HG03565 (cell line): ENCODE data around the gene LFNG.

ENCODE experiments used
- ATAC-seq: cut with Tn5 transposase; IDR thresholded peaks from one replicate; pipeline ENCODE4 v1.9.1; 2021; ENCODE audit warnings: mild to moderate bottlenecking, moderate library complexity; ENCODE audit not compliant: unreplicated experiment

Gene LFNG

DNA sequence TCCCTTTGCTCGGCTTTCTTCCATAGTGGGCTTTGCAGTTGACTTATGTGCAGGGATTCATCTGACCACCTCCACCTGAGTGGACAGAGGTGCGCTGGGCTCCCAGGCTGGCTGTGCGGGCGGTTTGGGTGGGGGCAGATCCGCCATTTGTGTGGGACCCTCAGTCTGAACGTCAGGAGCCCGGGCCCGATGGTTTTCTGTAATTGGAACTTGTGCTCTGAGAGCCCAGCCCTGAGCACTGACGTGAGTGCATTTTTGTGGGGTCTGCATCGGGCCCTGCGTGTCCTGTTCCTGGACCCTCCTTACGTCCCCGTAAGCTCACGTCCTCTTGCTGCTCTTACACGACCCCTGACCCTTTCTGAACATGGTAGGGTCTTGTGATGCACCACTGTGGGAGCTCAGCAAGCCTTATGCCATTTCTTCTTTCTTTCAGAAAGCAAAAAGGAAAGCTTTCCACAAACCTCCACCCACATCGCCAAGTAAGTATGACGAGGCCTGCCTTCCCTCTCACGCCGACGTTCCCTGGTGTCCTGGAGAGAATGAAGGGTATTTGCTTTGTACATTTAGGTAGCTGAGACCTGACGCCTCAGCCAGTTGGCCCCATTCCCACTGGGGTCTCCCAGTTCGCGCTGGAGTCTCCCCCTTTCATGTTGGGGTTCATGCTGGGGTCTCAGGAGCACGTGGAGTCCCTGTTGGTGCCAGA lies 49.1 kb downstream of the LFNG start:
- no peak for ATAC-seq

- ATAC-seq = no peak
These were observed 49.8 kb downstream of the LFNG start for GRCh38 chr7:2569421-2569820.

GRCh38 chr7:2570021-2570420 lies 50.4 kb downstream of the LFNG start:
- ATAC-seq = no peak

DNA sequence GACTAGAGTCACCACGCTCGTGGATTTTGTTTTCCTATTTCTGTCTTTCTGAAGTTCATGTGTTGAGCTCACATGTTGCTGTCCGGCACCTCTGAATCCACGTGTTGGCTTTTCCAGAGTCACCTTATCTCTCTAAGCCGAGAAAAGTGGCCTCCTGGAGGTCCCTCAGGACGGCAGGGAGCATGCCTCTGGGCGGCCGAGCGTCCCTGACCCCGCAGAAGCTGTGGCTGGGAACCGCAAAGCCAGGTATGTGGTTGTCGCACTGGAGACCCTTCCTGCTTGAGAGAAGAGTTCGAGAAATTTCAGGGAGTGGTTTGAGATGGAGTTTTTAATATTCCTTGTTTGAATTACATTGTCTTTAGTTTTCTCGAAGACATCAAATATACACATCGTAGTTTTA lies 51.8 kb downstream of the LFNG start:
- ATAC-seq = no peak

GRCh38 chr7:2572101-2572842 lies 52.7 kb downstream of the LFNG start:
- no peak for ATAC-seq

GRCh38 chr7:2573761-2574160 lies 54.2 kb downstream of the LFNG start:
- ATAC-seq = no peak

DNA sequence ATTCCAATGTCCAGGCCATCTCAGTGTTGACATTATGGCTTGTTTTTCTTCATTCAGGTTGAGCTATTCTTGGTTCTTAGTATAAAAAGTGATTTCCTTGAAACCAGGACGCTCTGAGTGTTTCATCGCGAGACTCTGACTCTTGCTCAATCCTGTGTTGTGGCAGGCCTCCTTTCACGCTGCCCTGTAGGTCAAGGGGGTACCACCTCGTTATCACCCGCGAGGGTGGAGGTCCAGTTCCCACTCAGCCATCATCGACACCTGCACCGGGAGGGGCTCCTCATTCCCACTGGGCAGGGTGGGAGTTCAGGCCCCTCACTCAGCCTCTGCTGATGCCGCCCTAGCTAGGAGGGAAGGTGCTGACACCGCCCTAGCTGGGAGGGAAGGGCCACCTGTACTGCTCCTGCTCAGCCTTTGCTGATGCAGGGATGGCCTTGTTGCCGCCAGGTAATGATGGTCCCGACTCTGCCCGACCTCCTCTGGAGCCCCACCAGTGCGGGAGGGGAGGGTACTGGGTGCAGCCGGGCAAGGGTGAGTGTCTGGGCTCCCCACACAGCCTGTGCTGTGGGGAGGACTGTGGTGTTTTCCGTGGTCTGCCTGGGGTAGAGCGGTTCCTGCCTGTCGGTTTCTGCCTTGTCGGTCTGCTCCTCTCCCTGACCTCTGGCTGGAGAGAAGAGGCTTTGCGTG lies 55.6 kb downstream of the LFNG start:
- ATAC-seq = no peak

GRCh38 chr7:2575733-2576340 lies 56.3 kb downstream of the LFNG start:
- no peak for ATAC-seq

GRCh38 chr7:2576742-2577491 lies 57.3 kb downstream of the LFNG start:
- ATAC-seq = no peak
